Brain pericyte (primary cell): Measurements from ENCODE around the gene RIN3.
"Not testable (repeated sequence)": the region's sequence is repeated elsewhere in the genome, so short reads cannot be mapped to it uniquely, and the experiment has no call there.

Source experiments
- DNase-seq: peaks from one replicate; pipeline ENCODE4 v3.0.0-alpha.2; 2012; ENCODE audit warnings: low read depth, low spot score

Gene RIN3

GRCh38 chr14:92528486-92529100 is 15.0 kb downstream of the RIN3 start:
- no peak for DNase-seq

- DNase-seq = no peak
Observed at GRCh38 chr14:92529903-92530302, 16.3 kb downstream of the RIN3 start.

GRCh38 chr14:92531106-92531873 is 17.7 kb downstream of the RIN3 start:
- no peak for DNase-seq

GRCh38 chr14:92532490-92533163 is 19.0 kb downstream of the RIN3 start:
- DNase-seq = no peak

GRCh38 chr14:92534932-92535643 is 21.5 kb downstream of the RIN3 start:
- DNase-seq = no peak

GRCh38 chr14:92536231-92536630 is 22.6 kb downstream of the RIN3 start:
- not testable (repeated sequence) for DNase-seq

- no peak for DNase-seq
Observed at GRCh38 chr14:92538412-92538985, 24.9 kb downstream of the RIN3 start.

GRCh38 chr14:92539419-92539818 is 25.8 kb downstream of the RIN3 start:
- no peak for DNase-seq

- DNase-seq = no peak
Observed at GRCh38 chr14:92539875-92540274, 26.3 kb downstream of the RIN3 start.

- peak; percentile 97 for DNase-seq
Observed at GRCh38 chr14:92540472-92541048, 27.0 kb downstream of the RIN3 start.

GRCh38 chr14:92542766-92543554 is 29.4 kb downstream of the RIN3 start:
- DNase-seq = no peak

GRCh38 chr14:92544051-92544720 is 30.6 kb downstream of the RIN3 start:
- no peak for DNase-seq

GRCh38 chr14:92546347-92547053 is 32.9 kb downstream of the RIN3 start:
- DNase-seq = no peak

- no peak for DNase-seq
Observed at GRCh38 chr14:92549105-92549858, 35.7 kb downstream of the RIN3 start.

- DNase-seq = no peak
Observed at GRCh38 chr14:92549859-92550230, 36.3 kb downstream of the RIN3 start.

GRCh38 chr14:92551044-92551841 is 37.7 kb downstream of the RIN3 start:
- no peak for DNase-seq

GRCh38 chr14:92552066-92552465 is 38.5 kb downstream of the RIN3 start:
- no peak for DNase-seq

GRCh38 chr14:92553438-92553837 is 39.9 kb downstream of the RIN3 start:
- no peak for DNase-seq
